CD4-positive, alpha-beta T cell treated with Interleukin-15 for 4 hours (primary cell): Measurements from ENCODE around the gene HSPG2.
"Not testable (repeated sequence)": the region's sequence is repeated elsewhere in the genome, so short reads cannot be mapped to it uniquely, and the experiment has no call there.

ENCODE experiments used
- DNase-seq: peaks from one replicate; pipeline ENCODE4 v3.0.0-alpha.2; 2020; ENCODE audit warnings: low spot score

Gene HSPG2

DNA sequence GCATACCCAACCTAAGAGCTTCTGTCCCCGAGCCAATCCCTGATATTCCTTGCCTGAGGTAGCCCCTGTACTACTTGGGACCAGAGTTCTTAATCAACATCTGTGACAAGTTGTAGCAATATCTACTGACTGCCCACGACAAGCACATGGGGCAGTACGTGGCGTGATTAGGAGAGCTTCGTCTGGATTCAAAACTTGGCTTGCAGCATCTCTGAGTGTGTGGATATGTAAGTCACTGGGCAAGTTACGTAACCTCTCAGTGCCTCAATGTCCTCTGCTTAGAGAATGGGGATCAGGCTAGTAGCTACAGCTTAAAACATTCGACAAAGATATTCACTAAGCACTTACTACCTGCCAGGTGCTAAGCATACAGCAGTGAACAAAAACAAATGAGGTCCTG is 5.0 kb downstream of the HSPG2 start:
- DNase-seq = no peak

DNA sequence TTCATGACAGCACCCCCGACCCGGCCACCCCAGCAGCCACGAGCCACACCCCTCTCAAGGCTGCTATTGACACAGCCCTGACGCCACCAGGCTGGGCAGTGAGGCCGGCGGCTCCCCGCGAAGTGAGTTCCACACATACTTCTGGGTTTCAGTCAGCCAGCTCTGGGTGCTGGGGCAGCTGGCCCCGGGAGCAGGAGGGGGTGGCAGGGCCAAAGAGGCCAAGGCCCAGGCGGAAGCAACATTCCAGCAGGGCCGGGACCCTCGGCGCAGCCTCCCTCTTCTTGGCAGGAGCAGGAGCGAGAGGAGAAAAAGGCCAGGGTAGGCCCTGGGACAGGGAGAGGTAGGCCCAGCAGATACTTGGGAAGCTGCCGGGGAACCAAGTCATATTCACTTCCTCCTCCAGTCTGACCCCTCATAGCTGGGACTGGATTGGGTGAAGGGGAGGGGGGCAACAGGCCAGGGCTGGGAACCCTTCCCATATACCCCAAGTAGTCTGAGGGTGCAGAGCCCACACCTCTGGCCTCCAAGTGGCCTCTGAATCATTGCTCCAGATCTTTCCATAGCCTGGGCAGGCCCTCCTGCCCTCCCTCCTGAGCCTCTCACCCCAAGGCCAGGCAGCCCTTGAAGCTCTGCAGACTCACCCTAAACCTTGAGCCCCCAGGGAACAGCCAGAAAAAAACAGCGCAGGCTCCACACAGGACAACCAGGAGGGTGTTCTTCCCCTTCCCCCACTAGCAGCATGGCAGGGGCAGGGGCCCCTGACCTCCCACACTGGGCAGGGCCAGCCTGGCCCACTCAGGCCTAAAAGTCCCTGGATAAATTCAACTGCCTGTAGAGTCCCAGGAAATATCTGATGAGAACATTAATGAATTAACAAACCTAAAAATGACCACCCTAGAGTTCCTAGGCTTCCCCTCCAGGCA is 5.7 kb downstream of the HSPG2 start:
- DNase-seq = no peak

- no peak for DNase-seq
Measured at GRCh38 chr1:21930629-21931170, 6.4 kb downstream of the HSPG2 start.

DNA sequence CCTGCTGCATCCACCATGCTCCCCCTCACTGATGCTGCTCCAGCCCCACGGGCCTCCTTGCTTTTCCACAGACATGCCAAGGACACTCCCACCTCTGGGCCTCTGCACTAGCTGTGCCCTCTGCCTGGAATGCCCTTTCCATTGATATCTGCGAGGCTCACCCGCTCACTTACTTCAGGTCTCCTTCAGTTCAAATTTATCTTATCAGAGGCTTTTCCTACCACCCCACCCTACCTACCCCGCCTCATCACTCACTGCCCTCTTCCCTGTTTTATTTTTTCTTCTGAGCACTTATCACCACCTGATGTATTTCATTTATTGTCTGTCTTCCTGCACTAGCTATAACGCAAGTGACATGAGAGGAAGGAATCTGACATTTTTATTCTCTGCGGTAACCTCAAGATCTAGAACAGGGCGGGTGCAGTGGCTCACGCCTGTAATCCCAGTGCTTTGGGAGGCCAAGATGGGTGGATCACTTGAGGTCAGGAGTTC is 7.0 kb downstream of the HSPG2 start:
- DNase-seq = no peak

- no peak for DNase-seq
Measured at GRCh38 chr1:21927533-21928237, 9.4 kb downstream of the HSPG2 start.

GRCh38 chr1:21926814-21927532 is 10.1 kb downstream of the HSPG2 start:
- DNase-seq = no peak

DNA sequence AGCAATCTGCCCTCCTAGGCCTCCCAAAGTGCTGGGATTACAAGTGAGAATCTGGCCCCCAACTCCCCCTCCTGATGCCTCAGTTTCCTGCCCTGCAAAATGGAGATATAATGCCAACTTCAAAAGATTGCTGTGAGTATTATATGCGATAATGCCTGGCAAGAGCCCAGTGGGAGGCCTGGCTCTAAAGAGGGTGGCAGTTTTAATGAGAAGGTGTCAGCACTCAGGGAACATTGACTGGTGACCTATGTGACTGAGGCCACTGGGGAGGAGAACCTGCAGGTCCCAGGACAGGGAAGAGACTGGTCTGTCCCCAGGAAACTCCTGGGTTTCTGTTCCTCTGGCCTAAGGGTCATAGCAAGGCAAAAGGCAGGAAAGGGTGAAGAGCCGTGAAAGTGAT is 11.0 kb downstream of the HSPG2 start:
- no peak for DNase-seq

GRCh38 chr1:21925334-21925940 is 11.7 kb downstream of the HSPG2 start:
- DNase-seq = no peak

DNA sequence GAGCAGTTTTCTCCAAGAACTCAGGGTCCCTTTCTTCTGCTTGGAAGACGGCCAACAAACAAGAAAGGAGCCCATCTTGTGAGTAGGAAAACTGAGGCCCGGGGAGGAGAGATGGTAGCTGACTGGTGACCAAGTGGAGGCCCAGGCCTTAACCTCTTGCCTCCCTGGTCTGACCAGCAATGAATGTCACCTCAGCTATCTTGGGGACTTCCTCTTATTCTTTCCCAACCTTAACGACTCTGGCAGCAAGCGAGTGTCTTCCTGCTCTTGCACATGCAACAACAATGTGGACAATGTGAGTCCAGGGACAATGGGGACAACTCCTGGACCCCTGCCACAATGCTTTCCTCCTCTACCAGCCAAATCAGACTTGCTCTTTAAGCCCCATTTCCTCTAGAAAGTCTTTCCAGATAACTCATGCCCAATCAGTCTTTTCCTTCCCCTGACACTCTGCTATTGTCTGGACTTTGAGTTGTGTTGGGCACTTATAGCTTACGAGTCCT is 12.6 kb downstream of the HSPG2 start:
- no peak for DNase-seq

- DNase-seq = no peak
Measured at GRCh38 chr1:21922090-21923013, 14.8 kb downstream of the HSPG2 start.

- no peak for DNase-seq
Measured at GRCh38 chr1:21921100-21921875, 15.8 kb downstream of the HSPG2 start.

DNA sequence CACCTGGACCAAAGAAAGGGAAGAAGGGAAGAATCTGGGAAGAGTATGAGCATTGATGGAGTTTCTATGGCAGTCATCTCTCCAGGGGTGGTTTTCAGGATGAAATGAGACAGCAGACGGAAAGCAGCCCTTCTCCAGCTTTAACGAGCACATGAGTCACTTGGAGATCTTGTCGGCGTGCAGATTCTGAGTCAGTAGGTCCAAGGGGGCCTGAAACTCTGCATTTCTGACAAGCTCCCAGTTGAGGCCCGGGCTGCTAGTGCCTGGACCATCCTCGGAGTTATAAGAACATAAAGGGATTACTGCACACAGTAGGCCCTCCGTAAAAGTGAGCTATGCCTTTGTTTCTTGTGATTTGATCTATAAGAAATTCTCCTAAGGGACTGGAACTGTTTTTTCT is 17.6 kb downstream of the HSPG2 start:
- no peak for DNase-seq

DNA sequence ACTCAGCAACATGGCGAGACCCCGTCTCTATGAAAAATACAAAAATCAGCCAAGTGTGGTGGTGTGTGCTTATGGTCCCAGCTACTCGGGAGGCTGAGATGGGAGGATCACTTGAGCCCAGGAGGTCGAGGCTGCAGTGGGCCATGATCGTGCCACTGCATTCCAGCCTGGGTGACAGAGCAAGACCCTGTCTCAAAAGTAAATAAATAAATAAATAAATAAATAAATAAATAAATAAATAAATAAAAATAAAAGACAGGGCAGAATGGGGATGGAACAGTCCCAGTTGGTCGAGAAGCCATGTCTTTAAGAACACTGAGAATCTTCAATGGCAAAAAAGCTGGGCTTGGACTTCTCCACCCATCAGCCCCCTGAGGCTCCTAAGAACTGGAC is 19.9 kb downstream of the HSPG2 start:
- DNase-seq = not testable (repeated sequence)

GRCh38 chr1:21916447-21917238 is 20.5 kb downstream of the HSPG2 start:
- no peak for DNase-seq

DNA sequence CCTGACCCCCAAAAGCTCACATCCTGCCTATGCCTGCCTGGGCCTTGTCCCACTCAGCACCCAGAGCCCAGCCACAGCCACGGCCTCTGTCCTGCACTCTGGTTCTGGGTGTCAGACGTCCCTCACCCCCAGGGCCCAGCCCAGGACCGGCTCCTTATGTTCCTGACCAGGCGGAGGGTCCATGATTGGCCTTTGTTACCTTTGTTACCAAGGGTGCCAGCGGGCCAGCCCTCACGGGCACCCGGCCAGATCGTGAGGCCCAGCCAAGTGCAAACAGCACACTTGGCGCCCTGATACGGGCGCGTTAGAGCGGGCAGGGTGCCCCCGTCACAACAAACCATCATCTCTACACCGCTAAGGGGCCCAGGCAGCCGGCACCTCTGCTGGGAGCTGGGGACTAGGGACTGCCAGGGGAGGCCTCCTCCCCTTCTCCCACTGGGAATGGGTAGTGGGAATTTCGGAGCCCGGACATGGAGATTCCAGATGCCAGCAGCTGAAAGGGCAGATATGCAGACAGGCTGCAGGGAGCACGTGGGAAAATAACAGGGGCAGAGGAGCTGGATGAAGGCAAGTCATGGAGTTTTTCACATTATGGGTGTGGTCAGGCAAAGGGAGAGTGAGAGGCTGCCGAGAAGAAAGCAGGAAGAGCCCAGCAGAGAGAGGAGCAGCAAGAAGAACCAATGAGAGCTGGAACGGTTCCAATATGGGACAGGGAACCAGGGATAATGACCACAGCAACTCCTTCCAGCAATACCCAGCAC is 22.1 kb downstream of the HSPG2 start:
- DNase-seq = no peak

DNA sequence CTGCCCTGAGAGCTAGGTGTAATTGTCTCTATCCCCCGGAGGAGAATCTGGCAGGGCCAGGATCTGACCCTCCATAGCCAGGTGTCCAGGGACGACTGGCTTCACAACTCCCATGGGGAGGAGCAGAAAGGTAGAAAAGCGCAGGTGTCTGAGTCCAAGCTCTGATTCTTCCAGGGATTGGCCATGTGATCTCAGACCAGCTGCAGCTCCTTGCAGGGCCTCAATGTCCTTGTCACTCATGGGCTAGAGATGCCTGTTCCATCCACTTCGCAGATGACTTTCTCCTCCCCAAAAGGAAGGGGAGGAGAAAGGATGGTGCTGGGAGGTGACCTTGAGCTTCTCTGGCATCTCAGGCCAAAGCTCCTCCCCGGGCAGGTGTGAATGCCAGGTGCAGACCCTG is 22.7 kb downstream of the HSPG2 start:
- DNase-seq = no peak

DNA sequence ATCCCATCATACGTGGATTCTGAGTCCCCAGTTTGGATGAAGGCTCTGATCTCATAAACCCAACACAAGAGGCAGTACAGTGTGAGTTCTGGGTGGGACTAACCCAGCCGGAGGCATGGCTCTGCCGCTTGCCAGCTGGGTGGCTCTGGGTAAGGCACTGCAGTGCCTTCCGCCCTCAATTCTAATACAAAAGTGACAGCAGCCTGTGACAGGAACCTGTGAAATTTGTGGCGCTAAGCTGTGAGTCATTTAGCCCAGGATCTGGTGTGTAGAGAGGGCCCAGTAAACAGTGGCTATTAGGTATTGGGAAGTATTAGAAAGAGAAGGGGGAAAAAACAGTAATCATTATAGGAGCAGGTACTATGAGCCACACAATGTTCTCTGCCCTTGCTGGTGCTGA is 23.3 kb downstream of the HSPG2 start:
- DNase-seq = no peak

DNA sequence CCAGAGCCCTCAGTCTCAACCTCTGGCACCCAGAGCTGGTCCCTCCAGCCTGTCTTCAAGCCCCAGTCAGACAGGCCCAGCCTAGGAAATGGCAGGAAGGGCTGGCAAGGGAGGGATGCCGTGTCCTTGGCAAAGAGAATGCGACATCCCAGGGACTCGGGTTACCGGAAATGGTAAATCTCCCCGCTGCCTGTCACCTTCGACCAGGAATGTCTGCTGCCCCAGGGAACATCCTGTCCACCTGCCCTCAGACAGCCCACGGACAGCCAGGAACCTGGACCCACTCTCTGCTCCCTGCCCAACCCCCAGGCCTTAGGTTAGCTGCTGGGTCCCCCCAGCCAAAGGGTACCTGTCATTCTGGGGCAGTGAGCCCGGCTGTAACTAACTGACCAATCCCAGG is 23.9 kb downstream of the HSPG2 start:
- no peak for DNase-seq
